Fibroblast of skin of abdomen (primary cell): ENCODE measurements around the gene FGFR3.
A peak's percentile ranks its signal among the peaks of the same experiment; 100 is the strongest.

Source experiments
- DNase-seq: peaks from one replicate; pipeline ENCODE4 v3.0.0-alpha.2; 2013

FGFR3 gene

DNA sequence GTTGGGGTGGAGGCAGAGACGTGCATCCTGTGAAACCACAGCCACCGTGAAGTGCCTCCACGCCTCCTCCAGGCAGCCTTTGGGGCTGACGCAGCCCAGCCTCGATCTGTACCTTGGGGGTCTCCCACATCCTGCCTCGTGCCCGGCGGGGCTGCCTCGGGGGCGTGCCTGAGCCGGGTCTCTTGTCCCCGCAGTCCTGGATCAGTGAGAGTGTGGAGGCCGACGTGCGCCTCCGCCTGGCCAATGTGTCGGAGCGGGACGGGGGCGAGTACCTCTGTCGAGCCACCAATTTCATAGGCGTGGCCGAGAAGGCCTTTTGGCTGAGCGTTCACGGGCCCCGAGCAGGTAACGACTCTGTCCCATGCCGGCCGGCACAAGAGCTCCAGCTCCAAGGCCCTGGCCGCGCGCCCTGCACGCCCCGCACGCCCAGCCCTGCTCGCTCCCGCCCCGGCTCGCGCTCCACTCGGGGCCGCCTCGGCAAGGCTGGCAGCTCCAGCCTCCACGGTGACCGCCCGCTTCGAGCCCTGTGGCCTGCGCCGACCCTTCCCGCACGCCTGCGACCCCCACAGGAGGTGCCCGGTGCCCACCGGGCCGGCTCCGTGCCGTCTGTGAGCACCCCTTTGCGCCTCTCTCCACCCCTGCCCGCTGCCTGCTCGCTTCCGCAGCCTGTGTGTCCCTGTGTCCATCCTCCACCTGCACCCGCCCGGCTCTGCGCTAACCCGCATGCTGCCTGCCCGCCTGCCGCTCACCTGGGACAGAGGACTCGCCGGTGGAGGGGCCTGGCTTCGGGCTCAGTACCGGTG lies 9.8 kb downstream of the FGFR3 start:
- no peak for DNase-seq

DNA sequence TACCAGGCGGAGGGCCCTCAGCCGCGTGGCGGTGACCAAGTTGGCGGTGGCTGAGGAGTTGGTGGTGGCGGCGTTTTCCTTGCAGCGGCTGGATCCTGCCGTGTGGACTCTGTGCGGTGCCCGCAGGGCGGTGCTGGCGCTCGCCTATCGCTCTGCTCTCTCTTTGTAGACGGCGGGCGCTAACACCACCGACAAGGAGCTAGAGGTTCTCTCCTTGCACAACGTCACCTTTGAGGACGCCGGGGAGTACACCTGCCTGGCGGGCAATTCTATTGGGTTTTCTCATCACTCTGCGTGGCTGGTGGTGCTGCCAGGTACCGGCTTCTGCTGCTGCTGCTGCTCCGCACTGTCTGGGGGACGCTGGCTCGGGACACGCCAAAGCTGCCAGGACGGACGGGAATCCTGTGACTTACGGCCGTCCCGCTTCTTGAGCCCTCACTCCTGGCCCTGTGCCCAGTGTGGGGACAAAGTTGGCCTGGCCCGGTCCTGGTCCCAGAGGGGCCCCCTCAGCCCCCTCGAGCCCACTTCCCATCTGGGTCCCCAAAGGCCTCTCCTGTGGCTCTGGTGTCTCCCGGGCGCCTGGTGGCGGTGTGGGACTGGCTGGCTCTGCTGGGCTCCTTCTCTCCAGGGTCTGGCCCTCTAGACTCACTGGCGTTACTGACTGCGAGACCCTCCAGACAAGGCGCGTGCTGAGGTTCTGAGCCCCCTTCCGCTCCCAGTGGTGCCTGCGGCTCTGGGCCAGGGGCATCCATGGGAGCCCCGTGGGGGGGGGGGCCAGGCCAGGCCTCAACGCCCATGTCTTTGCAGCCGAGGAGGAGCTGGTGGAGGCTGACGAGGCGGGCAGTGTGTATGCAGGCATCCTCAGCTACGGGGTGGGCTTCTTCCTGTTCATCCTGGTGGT lies 10.7 kb downstream of the FGFR3 start:
- no peak for DNase-seq

DNA sequence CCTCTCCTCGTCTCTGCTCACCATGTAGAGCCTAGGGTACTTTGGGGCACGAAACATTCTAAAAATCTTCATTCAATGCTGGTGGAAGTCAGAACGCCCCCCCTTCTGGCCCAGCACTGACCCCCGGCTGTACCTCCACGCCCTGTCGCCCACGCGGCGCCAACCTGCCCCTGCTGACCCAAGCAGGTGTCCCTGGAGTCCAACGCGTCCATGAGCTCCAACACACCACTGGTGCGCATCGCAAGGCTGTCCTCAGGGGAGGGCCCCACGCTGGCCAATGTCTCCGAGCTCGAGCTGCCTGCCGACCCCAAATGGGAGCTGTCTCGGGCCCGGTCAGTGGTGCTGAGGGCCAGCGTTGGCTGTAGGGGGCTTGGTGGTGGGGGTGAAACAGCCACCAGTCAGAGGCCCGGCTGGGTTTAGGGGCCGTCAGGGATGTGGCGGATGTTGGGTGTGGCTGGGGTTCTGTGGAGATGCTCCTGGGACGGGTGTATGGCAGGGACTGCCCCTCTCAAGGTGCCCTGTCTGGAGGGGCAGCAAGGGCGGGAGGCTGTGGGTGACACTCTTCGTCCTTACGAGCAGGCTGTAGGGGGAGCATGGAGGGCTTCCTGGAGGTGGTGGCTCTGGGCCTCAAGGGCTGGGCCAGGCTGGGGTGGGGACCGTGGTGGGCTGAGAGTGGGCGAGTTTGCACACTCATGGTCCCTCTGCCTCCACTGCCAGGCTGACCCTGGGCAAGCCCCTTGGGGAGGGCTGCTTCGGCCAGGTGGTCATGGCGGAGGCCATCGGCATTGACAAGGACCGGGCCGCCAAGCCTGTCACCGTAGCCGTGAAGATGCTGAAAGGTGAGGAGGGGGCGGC lies 11.8 kb downstream of the FGFR3 start:
- DNase-seq: no peak

DNA sequence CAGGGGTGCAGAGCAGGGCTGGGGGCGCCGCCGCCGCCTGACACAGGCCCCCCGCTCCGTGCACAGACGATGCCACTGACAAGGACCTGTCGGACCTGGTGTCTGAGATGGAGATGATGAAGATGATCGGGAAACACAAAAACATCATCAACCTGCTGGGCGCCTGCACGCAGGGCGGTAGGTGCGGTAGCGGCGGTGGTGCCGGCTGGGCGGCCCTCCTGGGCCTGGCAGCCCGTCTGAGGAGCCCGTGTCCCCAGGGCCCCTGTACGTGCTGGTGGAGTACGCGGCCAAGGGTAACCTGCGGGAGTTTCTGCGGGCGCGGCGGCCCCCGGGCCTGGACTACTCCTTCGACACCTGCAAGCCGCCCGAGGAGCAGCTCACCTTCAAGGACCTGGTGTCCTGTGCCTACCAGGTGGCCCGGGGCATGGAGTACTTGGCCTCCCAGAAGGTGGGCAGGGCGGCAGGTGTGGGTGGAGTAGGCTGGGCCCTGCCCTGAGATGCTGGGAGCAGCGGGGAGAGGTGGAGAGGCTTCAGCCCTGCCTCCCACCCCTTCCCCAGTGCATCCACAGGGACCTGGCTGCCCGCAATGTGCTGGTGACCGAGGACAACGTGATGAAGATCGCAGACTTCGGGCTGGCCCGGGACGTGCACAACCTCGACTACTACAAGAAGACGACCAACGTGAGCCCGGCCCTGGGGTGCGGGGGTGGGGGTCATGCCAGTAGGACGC lies 12.6 kb downstream of the FGFR3 start:
- DNase-seq: no peak

DNA sequence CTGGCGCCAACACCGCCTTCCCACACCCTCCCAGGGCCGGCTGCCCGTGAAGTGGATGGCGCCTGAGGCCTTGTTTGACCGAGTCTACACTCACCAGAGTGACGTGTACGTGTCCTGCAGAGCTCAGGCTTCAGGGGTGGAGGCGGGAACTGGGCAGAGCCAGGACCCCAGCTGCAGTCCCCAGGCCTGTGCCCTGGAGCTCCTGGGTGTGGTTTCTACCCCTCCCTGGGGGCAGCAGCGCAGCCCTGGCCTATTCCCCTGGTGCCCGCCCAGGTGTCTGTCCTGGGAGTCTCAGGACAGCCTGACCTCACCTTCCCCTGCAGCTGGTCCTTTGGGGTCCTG lies 13.1 kb downstream of the FGFR3 start:
- no peak for DNase-seq

DNA sequence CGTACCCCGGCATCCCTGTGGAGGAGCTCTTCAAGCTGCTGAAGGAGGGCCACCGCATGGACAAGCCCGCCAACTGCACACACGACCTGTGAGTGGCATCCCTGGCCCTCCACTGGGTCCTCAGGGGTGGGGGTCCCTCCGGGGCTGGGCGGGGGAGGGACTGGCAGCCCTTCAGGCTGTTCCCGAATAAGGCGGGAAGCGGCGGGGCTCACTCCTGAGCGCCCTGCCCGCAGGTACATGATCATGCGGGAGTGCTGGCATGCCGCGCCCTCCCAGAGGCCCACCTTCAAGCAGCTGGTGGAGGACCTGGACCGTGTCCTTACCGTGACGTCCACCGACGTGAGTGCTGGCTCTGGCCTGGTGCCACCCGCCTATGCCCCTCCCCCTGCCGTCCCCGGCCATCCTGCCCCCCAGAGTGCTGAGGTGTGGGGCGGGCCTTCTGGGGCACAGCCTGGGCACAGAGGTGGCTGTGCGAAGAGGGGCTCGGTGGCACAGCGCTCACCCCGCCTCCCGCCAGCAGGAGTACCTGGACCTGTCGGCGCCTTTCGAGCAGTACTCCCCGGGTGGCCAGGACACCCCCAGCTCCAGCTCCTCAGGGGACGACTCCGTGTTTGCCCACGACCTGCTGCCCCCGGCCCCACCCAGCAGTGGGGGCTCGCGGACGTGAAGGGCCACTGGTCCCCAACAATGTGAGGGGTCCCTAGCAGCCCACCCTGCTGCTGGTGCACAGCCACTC lies 13.7 kb downstream of the FGFR3 start:
- DNase-seq: no peak

DNA sequence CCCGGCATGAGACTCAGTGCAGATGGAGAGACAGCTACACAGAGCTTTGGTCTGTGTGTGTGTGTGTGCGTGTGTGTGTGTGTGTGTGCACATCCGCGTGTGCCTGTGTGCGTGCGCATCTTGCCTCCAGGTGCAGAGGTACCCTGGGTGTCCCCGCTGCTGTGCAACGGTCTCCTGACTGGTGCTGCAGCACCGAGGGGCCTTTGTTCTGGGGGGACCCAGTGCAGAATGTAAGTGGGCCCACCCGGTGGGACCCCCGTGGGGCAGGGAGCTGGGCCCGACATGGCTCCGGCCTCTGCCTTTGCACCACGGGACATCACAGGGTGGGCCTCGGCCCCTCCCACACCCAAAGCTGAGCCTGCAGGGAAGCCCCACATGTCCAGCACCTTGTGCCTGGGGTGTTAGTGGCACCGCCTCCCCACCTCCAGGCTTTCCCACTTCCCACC lies 14.3 kb downstream of the FGFR3 start:
- no peak for DNase-seq

DNA sequence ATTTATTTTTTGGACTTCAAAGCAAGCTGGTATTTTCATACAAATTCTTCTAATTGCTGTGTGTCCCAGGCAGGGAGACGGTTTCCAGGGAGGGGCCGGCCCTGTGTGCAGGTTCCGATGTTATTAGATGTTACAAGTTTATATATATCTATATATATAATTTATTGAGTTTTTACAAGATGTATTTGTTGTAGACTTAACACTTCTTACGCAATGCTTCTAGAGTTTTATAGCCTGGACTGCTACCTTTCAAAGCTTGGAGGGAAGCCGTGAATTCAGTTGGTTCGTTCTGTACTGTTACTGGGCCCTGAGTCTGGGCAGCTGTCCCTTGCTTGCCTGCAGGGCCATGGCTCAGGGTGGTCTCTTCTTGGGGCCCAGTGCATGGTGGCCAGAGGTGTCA lies 15.3 kb downstream of the FGFR3 start:
- no peak for DNase-seq

DNA sequence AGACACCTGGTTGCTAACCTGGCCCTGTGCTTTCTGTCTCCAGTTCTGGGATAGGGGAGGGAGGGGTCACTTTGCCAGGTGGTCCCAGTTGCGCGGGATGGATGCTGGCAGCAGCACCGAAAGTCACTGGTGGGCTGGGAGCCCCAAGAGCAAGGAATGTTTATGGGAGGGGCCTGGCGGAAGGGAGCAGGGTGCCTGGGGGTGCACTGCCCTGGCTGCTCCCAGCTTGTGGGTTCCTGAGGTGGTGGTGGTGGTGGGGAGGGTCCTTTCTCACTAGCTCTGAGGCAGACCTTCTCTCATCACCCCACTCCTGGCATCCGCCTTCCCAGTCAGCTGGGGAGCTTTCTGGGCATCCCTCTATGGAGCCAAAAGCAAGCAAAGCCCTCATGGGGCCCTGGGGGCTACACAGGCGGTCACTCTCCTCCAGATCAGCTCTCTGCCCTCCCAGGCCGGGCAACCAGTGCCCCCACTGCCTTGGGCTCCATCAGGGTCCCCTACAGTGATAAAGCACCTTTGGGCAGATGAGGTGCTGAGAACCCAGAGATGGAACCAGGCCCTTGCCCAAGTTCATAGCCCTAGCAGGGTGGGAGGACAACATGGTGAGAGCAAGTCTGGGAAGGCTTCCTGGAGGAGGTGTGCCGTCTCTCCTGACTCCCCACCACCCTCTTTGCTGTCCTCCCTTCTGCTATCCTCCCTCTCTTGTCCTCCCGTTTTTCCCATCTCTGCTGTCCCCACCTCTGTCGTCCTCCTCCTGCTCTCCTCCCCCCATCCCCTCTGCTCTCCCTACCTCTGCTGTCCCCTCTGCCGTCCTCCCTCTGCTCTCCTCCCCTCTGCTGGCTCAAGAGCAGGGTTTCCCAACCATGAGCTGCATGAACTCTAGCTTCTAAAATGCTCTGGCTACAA lies 16.0 kb downstream of the FGFR3 start:
- no peak for DNase-seq

DNA sequence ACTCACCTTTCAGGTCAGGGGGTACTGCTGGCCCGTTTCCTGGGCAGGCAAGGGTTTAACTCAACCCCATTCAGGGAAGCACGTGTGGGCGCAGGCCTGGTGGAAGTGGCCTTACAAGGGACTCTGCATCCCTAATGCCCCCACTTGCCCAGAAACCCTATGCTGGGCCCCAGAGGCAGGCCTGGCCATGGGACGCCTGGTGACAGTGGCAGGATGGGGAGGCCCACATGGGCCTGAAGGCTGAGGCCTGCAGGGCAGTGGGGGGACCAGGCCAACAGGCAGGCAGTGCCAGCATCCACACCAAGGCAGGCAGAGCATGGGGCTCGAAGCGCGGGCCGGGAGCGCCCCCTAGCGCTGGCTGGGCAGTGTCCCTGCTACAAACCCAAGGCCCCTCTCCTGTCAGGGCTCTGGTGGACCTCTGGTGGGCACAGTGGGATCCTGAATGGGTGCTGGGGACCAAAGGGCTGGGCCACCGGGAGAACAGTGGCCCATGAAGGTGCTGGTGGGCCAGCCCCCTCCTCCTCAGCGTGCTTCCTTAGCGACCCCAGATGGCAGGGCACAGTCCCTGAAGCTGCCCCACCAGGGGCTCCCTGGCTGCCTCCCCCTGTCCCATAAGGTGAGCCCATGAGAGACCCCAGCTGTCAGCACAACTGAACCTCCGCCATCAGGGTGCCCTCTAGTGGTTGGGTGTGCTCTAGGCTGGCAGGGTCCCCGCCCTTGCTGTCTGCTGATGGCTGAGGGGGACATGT lies 16.8 kb downstream of the FGFR3 start:
- peak; percentile 49 for DNase-seq

DNA sequence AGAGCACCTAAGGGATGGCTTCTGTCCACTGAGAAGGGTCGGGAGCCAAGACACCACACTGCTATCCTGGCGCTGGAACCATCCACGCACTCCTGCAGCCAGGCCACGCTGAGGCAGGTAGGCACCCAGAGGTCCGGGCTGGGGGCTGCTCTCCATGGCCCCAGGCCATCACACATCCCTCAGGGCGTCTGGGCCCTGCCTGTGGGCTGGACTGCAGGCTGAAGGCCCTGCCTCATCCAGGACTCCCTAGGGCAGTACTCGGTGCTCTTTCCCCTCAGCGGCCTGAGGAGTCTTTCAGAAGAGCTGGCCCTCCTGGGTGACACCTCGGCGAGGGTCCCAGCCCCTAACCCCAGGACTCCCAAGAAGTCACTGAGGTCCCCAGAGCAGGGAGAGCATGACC lies 17.7 kb downstream of the FGFR3 start:
- no peak for DNase-seq

DNA sequence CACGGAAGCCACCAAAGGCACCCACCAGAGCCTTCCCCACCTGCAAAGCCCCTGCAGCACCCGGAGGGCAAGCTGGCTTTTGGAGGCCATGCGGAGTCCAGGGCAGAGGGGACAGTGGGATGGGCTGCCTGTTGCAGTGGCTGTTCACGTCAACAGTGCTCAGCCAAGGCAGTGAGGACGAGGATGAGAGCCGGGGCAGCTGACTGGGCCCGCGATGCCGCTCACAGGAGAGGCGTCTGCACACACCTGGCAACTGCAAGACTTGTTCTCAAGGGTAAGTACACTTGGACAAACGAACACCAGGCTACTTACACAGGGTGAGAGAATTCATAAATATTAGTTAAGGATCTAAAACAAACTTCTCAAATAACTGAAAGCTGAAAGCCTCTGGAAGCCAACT lies 19.6 kb downstream of the FGFR3 start:
- DNase-seq: no peak

DNA sequence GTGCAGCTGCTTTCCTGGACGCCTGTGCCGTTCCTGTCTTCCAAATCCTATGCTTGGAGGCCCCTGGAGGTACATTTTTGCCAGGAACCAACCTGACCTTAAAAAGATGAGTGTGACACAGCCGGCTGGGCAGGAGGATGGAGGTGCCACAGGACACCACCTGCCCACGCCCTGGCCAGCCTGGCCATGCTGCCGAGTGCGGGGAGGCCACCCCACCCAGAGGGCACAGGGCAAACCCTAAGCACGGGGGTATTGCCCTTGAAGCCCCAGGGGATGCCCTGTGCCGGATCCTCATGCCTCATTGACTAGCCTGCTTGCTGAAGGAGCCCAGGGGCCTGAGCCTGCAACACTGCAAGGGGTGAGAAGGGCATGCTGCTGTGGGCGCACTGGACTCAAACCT lies 20.1 kb downstream of the FGFR3 start:
- no peak for DNase-seq

DNA sequence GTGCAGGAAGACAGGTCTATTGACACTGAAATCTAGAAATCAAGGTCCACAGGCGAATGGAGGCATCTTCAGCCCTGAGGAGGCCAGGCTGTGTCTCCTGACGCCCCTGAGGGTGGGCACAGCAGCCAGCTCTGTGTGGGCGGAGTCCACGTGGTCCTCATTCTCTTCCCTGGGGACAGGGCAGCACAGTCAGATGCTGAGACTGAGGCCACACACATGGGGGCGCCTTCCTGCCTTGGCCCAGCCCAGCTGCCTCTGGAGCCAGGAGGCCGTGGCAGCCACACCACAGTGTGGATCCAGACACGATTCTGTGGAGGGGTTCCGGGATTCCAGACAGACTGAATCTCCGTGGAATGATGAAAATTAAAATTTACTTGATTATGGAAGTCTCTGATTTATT lies 20.8 kb downstream of the FGFR3 start:
- no peak for DNase-seq

DNA sequence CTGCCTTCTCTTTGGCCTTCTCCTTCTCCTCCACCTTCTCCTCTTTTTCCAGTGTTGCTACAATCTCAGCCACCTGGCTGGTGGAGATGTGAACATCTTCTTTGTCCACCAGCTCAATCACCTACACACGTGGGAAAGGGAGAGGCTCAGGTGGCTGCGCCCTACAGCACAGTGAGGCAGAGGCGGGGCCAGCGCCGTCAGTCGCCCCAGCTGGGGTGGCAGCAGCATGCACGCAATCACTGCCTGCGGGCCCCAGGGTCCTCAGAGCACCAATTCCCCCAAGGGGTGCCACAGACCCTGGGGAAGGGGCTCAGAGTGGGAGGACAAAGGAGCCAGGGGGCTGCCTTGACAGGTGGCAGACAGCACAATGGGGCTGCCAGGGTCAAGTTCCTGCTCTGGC lies 21.4 kb downstream of the FGFR3 start:
- no peak for DNase-seq

DNA sequence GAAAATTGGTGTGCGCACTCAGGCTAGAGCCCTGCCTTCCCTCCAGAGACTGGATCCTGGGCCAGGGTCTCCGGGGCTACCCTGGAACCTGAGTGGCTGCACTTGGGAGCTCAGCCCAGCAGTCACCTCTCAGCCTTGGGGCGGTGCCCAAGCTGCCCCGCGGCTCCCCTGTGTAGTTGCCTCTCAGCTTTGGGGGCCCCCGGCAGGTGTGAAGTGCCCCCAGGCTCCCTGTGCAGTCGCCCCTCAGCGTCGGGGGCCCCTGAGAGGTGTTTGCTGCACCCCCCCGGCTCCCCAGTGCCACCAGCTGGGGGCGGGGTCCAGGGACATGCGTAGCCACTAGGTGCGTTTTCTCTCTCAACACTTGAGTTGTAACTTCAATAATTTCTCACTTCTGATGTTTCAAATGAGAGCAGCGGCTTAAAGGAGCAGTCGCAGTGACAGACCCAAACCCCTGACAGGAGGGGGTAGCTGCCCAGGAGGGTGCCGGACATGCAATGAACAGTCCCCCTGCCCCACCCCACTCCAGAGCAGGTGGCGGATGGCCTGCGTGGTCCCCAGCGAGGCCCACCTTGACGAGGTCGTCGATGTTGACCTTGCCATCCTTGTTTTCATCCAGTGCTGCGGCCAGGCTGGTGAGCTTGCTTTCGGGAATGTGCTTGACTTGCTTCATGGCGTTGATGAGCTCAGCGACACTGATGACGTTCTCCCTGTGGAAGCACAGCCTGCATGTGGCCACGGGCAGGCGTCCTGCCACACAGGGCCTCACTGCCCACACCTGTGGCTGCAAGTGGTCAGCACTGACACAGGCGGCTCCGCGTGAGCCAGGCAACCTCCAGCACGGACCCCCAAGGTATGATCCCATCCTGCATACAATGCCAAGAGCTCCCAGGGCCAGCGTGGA lies 22.3 kb downstream of the FGFR3 start:
- DNase-seq: no peak

DNA sequence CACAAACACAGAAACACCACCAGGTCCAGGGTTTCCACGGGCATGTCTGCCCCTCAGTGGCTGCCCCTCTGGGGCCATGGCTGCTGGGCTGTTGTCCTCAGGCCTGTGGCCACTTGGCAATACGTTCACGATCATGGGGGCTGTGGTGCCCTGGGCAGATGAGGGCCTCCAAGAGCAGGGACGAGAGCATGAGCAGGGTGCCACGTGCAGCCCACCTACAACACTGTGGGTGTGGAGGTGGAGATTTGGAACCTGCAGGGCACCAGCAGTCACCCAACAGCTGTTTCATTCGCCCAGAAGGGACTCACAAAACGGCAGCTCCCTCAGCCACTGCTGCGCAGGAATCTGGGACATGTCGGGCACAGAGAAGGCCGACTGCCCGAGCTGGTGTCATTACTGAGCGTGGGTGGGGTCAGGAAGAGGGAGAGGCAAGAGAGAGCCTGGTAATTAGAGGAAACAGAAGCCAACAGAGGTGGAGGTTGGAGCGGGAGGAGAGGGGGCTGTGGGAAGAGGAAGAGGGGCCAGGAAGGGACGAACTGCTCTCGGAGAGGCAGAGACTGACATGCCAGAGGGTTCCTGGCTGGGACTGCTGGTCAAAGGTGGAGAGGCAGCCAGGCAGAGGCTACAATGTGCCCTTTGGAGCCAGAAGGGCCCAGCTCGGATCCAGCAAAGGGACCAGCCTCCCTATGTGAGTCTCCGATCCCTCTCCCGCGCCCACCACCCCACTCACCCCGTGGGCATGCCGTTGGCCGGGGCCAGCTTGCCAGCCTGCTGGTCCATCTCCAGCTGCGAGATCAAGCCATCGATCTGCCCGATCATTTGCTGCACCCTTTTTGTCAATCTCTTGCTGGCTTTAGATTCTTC lies 23.1 kb downstream of the FGFR3 start:
- no peak for DNase-seq

DNA sequence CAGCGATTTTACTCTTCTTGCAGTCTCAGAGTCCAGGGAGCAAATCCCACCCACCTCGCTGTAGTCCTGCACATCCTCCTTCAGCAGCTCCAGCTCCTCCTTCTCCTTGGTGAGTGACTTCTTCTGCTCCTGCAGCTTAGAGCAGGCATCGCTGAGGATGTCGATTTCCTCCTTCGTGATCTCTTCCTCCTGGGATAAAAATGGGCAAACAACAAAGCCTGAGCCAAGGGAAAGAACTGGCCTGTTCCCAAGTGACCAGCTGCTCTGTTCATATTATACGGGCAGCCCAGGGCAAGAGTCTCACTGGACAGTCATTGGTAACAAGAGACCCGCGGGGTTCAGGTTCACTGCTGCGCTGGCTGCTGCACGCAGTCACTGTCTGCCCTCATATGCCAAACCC lies 26.2 kb downstream of the FGFR3 start:
- DNase-seq: no peak
